Measurements from ENCODE around the gene DCAF8L1.

DNA sequence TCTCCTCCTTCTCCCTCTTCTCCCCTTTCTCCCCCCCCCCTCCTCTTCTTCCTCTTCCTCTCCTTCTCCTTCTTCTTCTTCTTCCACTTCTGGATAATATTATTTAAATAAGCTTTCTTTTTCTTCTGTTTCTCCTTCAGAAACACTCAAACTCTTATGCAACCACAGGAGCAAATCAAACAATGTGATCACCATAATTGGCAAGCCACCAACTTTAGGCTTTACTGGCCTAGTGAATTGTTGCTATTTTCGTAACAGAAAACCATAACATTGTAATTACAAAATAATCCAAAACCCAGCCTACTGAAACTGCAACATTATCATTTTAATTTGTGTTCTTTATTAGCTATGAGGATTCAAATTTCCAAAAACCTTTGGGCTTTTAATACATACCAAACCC lies 14.3 kb downstream of the DCAF8L1 start:
- TF ChIP-seq CTCF (IDR thresholded peaks at IDR 0.05; ENCODE audit: extremely low read depth in 1 of 2, insufficient read depth in 1 of 2, low read depth in 1 of 2, low read length in 2 of 2) = no peak
- TF ChIP-seq POLR2A (IDR thresholded peaks at IDR 0.05; ENCODE audit: low read depth, low read length) = no peak
- no peak for TF ChIP-seq GATA2 (IDR thresholded peaks at IDR 0.05; ENCODE audit: insufficient read depth, insufficient read length, low read depth, low read length)
- no peak for TF ChIP-seq MYC (IDR thresholded peaks at IDR 0.05; ENCODE audit: low read depth, low read length)
- TF ChIP-seq, protein P1, sequence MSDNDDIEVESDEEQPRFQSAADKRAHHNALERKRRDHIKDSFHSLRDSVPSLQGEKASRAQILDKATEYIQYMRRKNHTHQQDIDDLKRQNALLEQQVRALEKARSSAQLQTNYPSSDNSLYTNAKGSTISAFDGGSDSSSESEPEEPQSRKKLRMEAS (IDR thresholded peaks at IDR 0.05; ENCODE audit: insufficient read depth, insufficient read length) = no peak
- TF ChIP-seq POLR2AphosphoS5 (IDR thresholded peaks at IDR 0.05; ENCODE audit: insufficient read depth, low read depth, low read length) = no peak
- no peak for TF ChIP-seq EZH2 (IDR thresholded peaks at IDR 0.05; ENCODE audit: borderline replicate concordance, low read depth, low read length, severe bottlenecking)
- no peak for TF ChIP-seq JUN (IDR thresholded peaks at IDR 0.05; ENCODE audit: borderline replicate concordance, insufficient read depth, insufficient read length, low read depth)
